GM15510 (cell line): ENCODE results near the gene NDUFA7.
A peak's percentile ranks its signal among the peaks of the same experiment; 100 is the strongest.

ENCODE experiments used
- POLR2A ChIP-seq: IDR thresholded peaks from 3 replicates; pipeline ENCODE4 v1.6.1; 2011; ENCODE audit warnings: borderline replicate concordance; ENCODE audit not compliant: insufficient read length; ENCODE audit errors: extremely low read depth

The NDUFA7 gene

GRCh38 chr19:8332976-8333766 lies 12.0 kb upstream of the NDUFA7 start:
- TF ChIP-seq POLR2A: no peak

GRCh38 chr19:8331263-8331845 lies 10.2 kb upstream of the NDUFA7 start:
- no peak for TF ChIP-seq POLR2A

- no peak for TF ChIP-seq POLR2A
Measured at GRCh38 chr19:8329996-8330395, 8.8 kb upstream of the NDUFA7 start.

- TF ChIP-seq POLR2A: no peak
Measured at GRCh38 chr19:8325454-8325853, 4.3 kb upstream of the NDUFA7 start.

GRCh38 chr19:8324186-8325050 lies 3.2 kb upstream of the NDUFA7 start:
- TF ChIP-seq POLR2A: peak; percentile 29

GRCh38 chr19:8323781-8324185 lies 2.6 kb upstream of the NDUFA7 start:
- TF ChIP-seq POLR2A: no peak

- TF ChIP-seq POLR2A: no peak
Measured at GRCh38 chr19:8322638-8322997, 1.4 kb upstream of the NDUFA7 start.

GRCh38 chr19:8321986-8322637 lies 937 bp upstream of the NDUFA7 start:
- no peak for TF ChIP-seq POLR2A

- no peak for TF ChIP-seq POLR2A
Measured at GRCh38 chr19:8320564-8321066, 560 bp downstream of the NDUFA7 start.

- no peak for TF ChIP-seq POLR2A
Measured at GRCh38 chr19:8319807-8320520, 1.2 kb downstream of the NDUFA7 start.

GRCh38 chr19:8316351-8317125 lies 4.6 kb downstream of the NDUFA7 start:
- TF ChIP-seq POLR2A: no peak

GRCh38 chr19:8311461-8312260 lies 9.5 kb downstream of the NDUFA7 start:
- TF ChIP-seq POLR2A: no peak
